ENCODE data around the gene NDUFA9.

GRCh38 chr12:4648104-4648500 is 812 bp upstream of the NDUFA9 start:
- TF ChIP-seq ETV6 (CRISPR knock-in tag; conservative IDR thresholded peaks at IDR 0.05) (no peak), ZNF704 (CRISPR knock-in tag; IDR thresholded peaks at IDR 0.05; ENCODE audit: borderline replicate concordance) (no peak)
